Measurements from ENCODE around the gene STK32B. TPM values are rescaled to one million over a fixed set of nuclear protein-coding genes. Genes with fewer than 3 reads are reported as not detected.

STK32B gene
- polyA plus RNA-seq, 4 donors = 0.27 to 0.75 (median 0.58) TPM; not detected in 1

DNA sequence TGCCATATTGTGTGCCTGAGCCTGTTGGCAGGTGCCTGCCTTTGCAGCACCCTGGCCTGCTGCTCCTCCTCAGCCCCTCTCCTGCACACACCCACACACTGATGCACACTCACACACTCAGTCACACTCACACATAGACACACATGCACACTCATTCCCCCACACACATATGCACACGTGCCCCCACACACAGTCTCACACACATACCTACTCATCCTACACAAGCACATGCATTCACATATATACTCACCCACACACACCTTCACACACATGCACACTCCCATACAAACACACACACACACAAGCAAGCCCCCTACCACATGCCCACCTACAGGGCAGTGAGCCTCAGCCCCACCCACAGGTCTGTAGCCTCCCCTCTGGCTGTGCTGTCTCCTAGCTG lies 412.1 kb downstream of the STK32B start:
- DNase-seq (no peak), FAIRE-seq (no peak)
- 68 to 92% (median 84%) methylated on average over 1 of the region's 1 CpG for WGBS, 3 donors
- no peak overlapping the region for H3K4me3 ChIP-seq (ENCODE audit: low read depth in 1 of 3, low read length in 3 of 3)
- H3K27ac ChIP-seq (ENCODE audit: low read depth in 1 of 3, low read length in 2 of 3) = no peak overlapping the region
- H3K9me3 ChIP-seq (ENCODE audit: control insufficient read depth in 2 of 2, insufficient read depth in 1 of 2, low read depth in 1 of 2, low read length in 1 of 2) = no peaks in the 10 kb centered on the region
- H3K4me1 ChIP-seq (ENCODE audit: control insufficient read depth in 3 of 3, insufficient read depth in 2 of 3, low read depth in 1 of 3, low read length in 2 of 3) = no peaks in the 10 kb centered on the region
- no peaks in the 10 kb centered on the region for H3K36me3 ChIP-seq (ENCODE audit: control insufficient read depth in 3 of 3, insufficient read depth in 2 of 3, low read depth in 1 of 3, low read length in 3 of 3)
- no peaks in the 10 kb centered on the region for H3K27me3 ChIP-seq (ENCODE audit: control insufficient read depth in 3 of 3, insufficient read depth in 3 of 3, low read length in 3 of 3)

DNA sequence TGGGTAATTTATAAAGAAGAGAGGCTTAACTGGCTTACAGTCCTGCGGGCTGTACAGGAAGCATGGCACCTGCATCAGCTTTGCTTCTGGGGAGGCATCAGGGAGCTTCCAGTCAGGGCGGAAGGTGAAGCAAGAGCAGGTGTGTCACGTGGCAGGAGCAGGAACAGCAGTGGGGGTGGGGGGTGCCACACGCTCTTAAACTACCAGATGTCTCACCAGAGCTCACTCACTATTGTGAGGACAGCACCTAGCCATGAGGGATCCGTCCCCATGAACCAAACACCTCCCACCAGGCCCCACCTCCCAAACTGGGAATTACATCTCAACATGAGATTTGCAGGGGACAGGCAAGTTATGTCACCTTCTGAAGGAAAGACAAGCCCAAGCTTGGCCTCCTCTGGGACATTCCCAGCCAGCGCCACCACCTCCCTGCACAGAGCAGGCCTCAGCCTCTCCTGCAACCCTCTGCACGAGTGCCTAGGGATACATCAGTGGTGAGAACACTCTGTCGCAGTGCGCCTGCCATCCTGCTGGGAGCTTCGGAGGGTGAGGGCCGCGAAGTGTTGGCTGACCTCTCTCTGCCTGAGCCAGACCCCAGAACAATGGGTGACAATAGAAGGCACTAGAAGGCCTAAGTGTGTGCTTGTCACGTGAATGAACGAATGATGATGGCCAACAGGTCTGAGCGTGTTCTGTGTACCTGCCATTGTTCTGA lies 412.8 kb downstream of the STK32B start:
- no peak overlapping the region for H3K4me3 ChIP-seq (ENCODE audit: low read depth in 1 of 3, low read length in 3 of 3)
- no peaks in the 10 kb centered on the region for H3K36me3 ChIP-seq (ENCODE audit: control insufficient read depth in 3 of 3, insufficient read depth in 2 of 3, low read depth in 1 of 3, low read length in 3 of 3)
- no peak overlapping the region for H3K27ac ChIP-seq (ENCODE audit: low read depth in 1 of 3, low read length in 2 of 3)
- H3K9me3 ChIP-seq (ENCODE audit: control insufficient read depth in 2 of 2, insufficient read depth in 1 of 2, low read depth in 1 of 2, low read length in 1 of 2) = no peaks in the 10 kb centered on the region
- WGBS, 3 donors = 84 to 86% (median 86%) methylated on average over 15 of the region's 15 CpGs
- no peaks in the 10 kb centered on the region for H3K4me1 ChIP-seq (ENCODE audit: control insufficient read depth in 3 of 3, insufficient read depth in 2 of 3, low read depth in 1 of 3, low read length in 2 of 3)
- H3K27me3 ChIP-seq (ENCODE audit: control insufficient read depth in 3 of 3, insufficient read depth in 3 of 3, low read length in 3 of 3) = no peaks in the 10 kb centered on the region
- DNase-seq (no peak), FAIRE-seq (no peak)

DNA sequence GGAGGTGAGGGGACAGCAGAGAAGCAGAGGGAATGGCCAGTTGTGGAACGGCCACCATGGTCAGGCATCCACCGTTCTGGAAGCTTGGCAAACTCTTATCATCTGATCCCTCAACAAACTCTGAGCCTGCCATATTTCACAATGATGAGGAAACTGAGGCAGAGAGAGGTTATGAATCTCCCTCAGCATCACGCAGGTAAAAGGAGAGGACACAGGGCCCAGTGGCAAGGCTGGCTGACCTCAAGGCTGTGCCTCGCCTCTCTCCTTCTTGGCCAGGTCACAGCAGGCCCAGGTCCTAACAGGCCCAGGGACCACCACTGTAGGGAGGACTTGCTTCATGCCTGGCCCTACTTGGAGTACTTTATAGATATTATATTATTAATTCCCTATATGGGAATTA lies 414.2 kb downstream of the STK32B start:
- Histone ChIP-seq H3K27ac (ENCODE audit: low read depth in 1 of 3, low read length in 2 of 3) (no peak overlapping the region), H3K27me3 (ENCODE audit: control insufficient read depth in 3 of 3, insufficient read depth in 3 of 3, low read length in 3 of 3) (no peaks in the 10 kb centered on the region), H3K36me3 (ENCODE audit: control insufficient read depth in 3 of 3, insufficient read depth in 2 of 3, low read depth in 1 of 3, low read length in 3 of 3) (no peaks in the 10 kb centered on the region), H3K4me1 (ENCODE audit: control insufficient read depth in 3 of 3, insufficient read depth in 2 of 3, low read depth in 1 of 3, low read length in 2 of 3) (no peaks in the 10 kb centered on the region), H3K4me3 (ENCODE audit: low read depth in 1 of 3, low read length in 3 of 3) (no peak overlapping the region), H3K9me3 (ENCODE audit: control insufficient read depth in 2 of 2, insufficient read depth in 1 of 2, low read depth in 1 of 2, low read length in 1 of 2) (no peaks in the 10 kb centered on the region)
- 77 to 90% (median 87%) methylated on average over 4 of the region's 4 CpGs for WGBS, 3 donors
- FAIRE-seq (no peak), DNase-seq (no peak)

GRCh38 chr4:5465956-5466355 lies 414.7 kb downstream of the STK32B start:
- H3K36me3 ChIP-seq (ENCODE audit: control insufficient read depth in 3 of 3, insufficient read depth in 2 of 3, low read depth in 1 of 3, low read length in 3 of 3) = no peaks in the 10 kb centered on the region
- H3K27ac ChIP-seq (ENCODE audit: low read depth in 1 of 3, low read length in 2 of 3) = no peak overlapping the region
- no peaks in the 10 kb centered on the region for H3K9me3 ChIP-seq (ENCODE audit: control insufficient read depth in 2 of 2, insufficient read depth in 1 of 2, low read depth in 1 of 2, low read length in 1 of 2)
- no peaks in the 10 kb centered on the region for H3K27me3 ChIP-seq (ENCODE audit: control insufficient read depth in 3 of 3, insufficient read depth in 3 of 3, low read length in 3 of 3)
- no peaks in the 10 kb centered on the region for H3K4me1 ChIP-seq (ENCODE audit: control insufficient read depth in 3 of 3, insufficient read depth in 2 of 3, low read depth in 1 of 3, low read length in 2 of 3)
- no peak for FAIRE-seq
- no peak overlapping the region for H3K4me3 ChIP-seq (ENCODE audit: low read depth in 1 of 3, low read length in 3 of 3)
- no peak for DNase-seq
- 69 to 82% (median 77%) methylated on average over 9 of the region's 9 CpGs for WGBS, 3 donors

- Histone ChIP-seq H3K4me1 (ENCODE audit: control insufficient read depth in 3 of 3, insufficient read depth in 2 of 3, low read depth in 1 of 3, low read length in 2 of 3) (no peaks in the 10 kb centered on the region), H3K36me3 (ENCODE audit: control insufficient read depth in 3 of 3, insufficient read depth in 2 of 3, low read depth in 1 of 3, low read length in 3 of 3) (no peaks in the 10 kb centered on the region), H3K27me3 (ENCODE audit: control insufficient read depth in 3 of 3, insufficient read depth in 3 of 3, low read length in 3 of 3) (no peaks in the 10 kb centered on the region), H3K9me3 (ENCODE audit: control insufficient read depth in 2 of 2, insufficient read depth in 1 of 2, low read depth in 1 of 2, low read length in 1 of 2) (no peaks in the 10 kb centered on the region), H3K27ac (ENCODE audit: low read depth in 1 of 3, low read length in 2 of 3) (no peak overlapping the region), H3K4me3 (ENCODE audit: low read depth in 1 of 3, low read length in 3 of 3) (no peak overlapping the region)
- no peak for DNase-seq
- 81 to 86% (median 83%) methylated on average over 13 of the region's 13 CpGs for WGBS, 3 donors
- no peak for FAIRE-seq
Observed at GRCh38 chr4:5467111-5467510, 415.8 kb downstream of the STK32B start.

DNA sequence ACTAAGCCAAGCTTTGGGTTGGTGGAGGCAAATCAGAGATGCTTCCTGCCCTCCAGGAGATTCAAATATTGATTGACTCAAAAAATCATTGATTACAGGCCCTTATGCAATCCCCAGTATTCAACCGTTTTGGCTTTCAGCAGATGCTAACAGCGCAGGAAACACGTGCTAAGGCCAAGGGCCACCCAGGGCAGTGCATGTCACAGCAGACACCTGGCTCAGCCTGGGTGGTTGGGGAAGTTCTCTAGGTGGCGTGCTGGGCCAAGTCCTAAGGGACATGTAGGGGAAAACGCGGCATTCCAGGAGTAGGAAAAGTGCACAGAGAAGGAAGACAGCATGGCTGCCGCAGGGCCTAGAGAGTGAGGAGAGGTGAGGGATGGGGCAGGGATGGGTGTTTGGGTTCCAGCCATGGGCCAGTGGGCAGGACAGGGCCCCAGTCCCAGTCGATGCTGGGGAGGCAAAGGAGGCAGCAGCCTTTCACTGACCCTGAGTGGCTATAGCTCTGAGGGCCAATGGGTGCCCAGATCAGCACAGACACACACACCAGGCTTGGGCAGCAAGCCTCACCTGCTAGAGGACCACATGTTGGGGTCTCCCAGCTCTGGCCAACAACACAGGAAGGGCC lies 418.0 kb downstream of the STK32B start:
- FAIRE-seq = no peak
- H3K9me3 ChIP-seq (ENCODE audit: control insufficient read depth in 2 of 2, insufficient read depth in 1 of 2, low read depth in 1 of 2, low read length in 1 of 2) = no peaks in the 10 kb centered on the region
- H3K4me3 ChIP-seq (ENCODE audit: low read depth in 1 of 3, low read length in 3 of 3) = no peak overlapping the region
- no peaks in the 10 kb centered on the region for H3K4me1 ChIP-seq (ENCODE audit: control insufficient read depth in 3 of 3, insufficient read depth in 2 of 3, low read depth in 1 of 3, low read length in 2 of 3)
- 75 to 82% (median 75%) methylated on average over 8 of the region's 8 CpGs for WGBS, 3 donors
- no peaks in the 10 kb centered on the region for H3K27me3 ChIP-seq (ENCODE audit: control insufficient read depth in 3 of 3, insufficient read depth in 3 of 3, low read length in 3 of 3)
- H3K27ac ChIP-seq (ENCODE audit: low read depth in 1 of 3, low read length in 2 of 3) = no peak overlapping the region
- DNase-seq = no peak
- no peaks in the 10 kb centered on the region for H3K36me3 ChIP-seq (ENCODE audit: control insufficient read depth in 3 of 3, insufficient read depth in 2 of 3, low read depth in 1 of 3, low read length in 3 of 3)

- FAIRE-seq (no peak), DNase-seq (no peak)
- no peaks in the 10 kb centered on the region for H3K36me3 ChIP-seq (ENCODE audit: control insufficient read depth in 3 of 3, insufficient read depth in 2 of 3, low read depth in 1 of 3, low read length in 3 of 3)
- WGBS, 3 donors = 68 to 74% (median 70%) methylated on average over 5 of the region's 5 CpGs
- H3K27me3 ChIP-seq (ENCODE audit: control insufficient read depth in 3 of 3, insufficient read depth in 3 of 3, low read length in 3 of 3) = no peaks in the 10 kb centered on the region
- no peak overlapping the region for H3K4me3 ChIP-seq (ENCODE audit: low read depth in 1 of 3, low read length in 3 of 3)
- H3K4me1 ChIP-seq (ENCODE audit: control insufficient read depth in 3 of 3, insufficient read depth in 2 of 3, low read depth in 1 of 3, low read length in 2 of 3) = no peaks in the 10 kb centered on the region
- H3K27ac ChIP-seq (ENCODE audit: low read depth in 1 of 3, low read length in 2 of 3) = no peak overlapping the region
- no peaks in the 10 kb centered on the region for H3K9me3 ChIP-seq (ENCODE audit: control insufficient read depth in 2 of 2, insufficient read depth in 1 of 2, low read depth in 1 of 2, low read length in 1 of 2)
Observed at GRCh38 chr4:5469861-5470260, 418.6 kb downstream of the STK32B start.

- no peaks in the 10 kb centered on the region for H3K4me1 ChIP-seq (ENCODE audit: control insufficient read depth in 3 of 3, insufficient read depth in 2 of 3, low read depth in 1 of 3, low read length in 2 of 3)
- FAIRE-seq (no peak), DNase-seq (no peak)
- no peaks in the 10 kb centered on the region for H3K9me3 ChIP-seq (ENCODE audit: control insufficient read depth in 2 of 2, insufficient read depth in 1 of 2, low read depth in 1 of 2, low read length in 1 of 2)
- no peaks in the 10 kb centered on the region for H3K36me3 ChIP-seq (ENCODE audit: control insufficient read depth in 3 of 3, insufficient read depth in 2 of 3, low read depth in 1 of 3, low read length in 3 of 3)
- H3K27me3 ChIP-seq (ENCODE audit: control insufficient read depth in 3 of 3, insufficient read depth in 3 of 3, low read length in 3 of 3) = no peaks in the 10 kb centered on the region
- 63 to 71% (median 70%) methylated on average over 12 to 13 of the region's 13 CpGs for WGBS, 3 donors
- no peak overlapping the region for H3K27ac ChIP-seq (ENCODE audit: low read depth in 1 of 3, low read length in 2 of 3)
- no peak overlapping the region for H3K4me3 ChIP-seq (ENCODE audit: low read depth in 1 of 3, low read length in 3 of 3)
Observed at GRCh38 chr4:5470318-5471198, 419.3 kb downstream of the STK32B start.
